Common myeloid progenitor, CD34-positive (primary cell): ENCODE results near the gene FEZF2.
A peak's percentile ranks its signal among the peaks of the same experiment; 100 is the strongest.

ENCODE experiments used
- CTCF ChIA-PET: fragments of 350-600 bp; sonication (Branson Sonifier 250); formaldehyde crosslinking; loops from one replicate; lab custom pipeline; 2021; ENCODE audit warnings: antibody characterized with exemption; lab: Charles Lee
- POLR2A ChIA-PET: fragments of 350-600 bp; sonication (Branson Sonifier 250); formaldehyde crosslinking; loops from one replicate; lab custom pipeline; 2021; ENCODE audit warnings: antibody characterized with exemption; lab: Charles Lee
- DNase-seq, 3 donors: peaks; one replicate each; pipeline versions ENCODE4 v3.0.0 to v3.0.0-alpha.2; 2013
- H3K27ac ChIP-seq, 2 experiments: 1 replicate in 1 of 2; 2 replicates in 1 of 2; pipeline ENCODE4 v1.7.0; 2013; ENCODE audit warnings: inconsistent platforms in 2 of 2, low read length in 2 of 2, mild to moderate bottlenecking in 2 of 2, low read depth in 1 of 2, moderate library complexity in 1 of 2; ENCODE audit not compliant: severe bottlenecking in 2 of 2, insufficient read depth in 1 of 2, poor library complexity in 1 of 2
- H3K27me3 ChIP-seq, 5 experiments: replicated peaks in 2 of 5; 1 replicate in 3 of 5; 2 replicates in 2 of 5; pipeline versions ENCODE4 v1.6.1 to v1.7.0; 2013; ENCODE audit warnings: low read length in 4 of 5, mild to moderate bottlenecking in 2 of 5, moderate library complexity in 2 of 5, inconsistent platforms in 1 of 5; ENCODE audit not compliant: insufficient read depth in 5 of 5, control insufficient read depth in 4 of 5
- H3K36me3 ChIP-seq, 4 experiments: 1 replicate in 2 of 4; 2 replicates in 2 of 4; pipeline versions ENCODE4 v1.6.1 to v1.7.0; 2013; ENCODE audit warnings: low read length in 3 of 4, control low read depth in 1 of 4, mild to moderate bottlenecking in 1 of 4; ENCODE audit not compliant: control insufficient read depth in 4 of 4, insufficient read depth in 4 of 4
- H3K4me1 ChIP-seq, 4 experiments: 1 replicate in 3 of 4; 2 replicates in 1 of 4; pipeline versions ENCODE4 v1.6.1 to v1.7.1; 2013; ENCODE audit warnings: low read length in 3 of 4, mild to moderate bottlenecking in 3 of 4, control low read depth in 1 of 4, inconsistent platforms in 1 of 4, moderate library complexity in 1 of 4; ENCODE audit not compliant: control insufficient read depth in 4 of 4, insufficient read depth in 4 of 4; ENCODE audit errors: control extremely low read depth in 1 of 4
- H3K4me3 ChIP-seq, 7 experiments: 1 replicate in 4 of 7; 2 replicates in 3 of 7; pipeline versions ENCODE4 v1.5.1 to v1.7.0; 2013; ENCODE audit warnings: mild to moderate bottlenecking in 7 of 7, low read length in 6 of 7, moderate library complexity in 6 of 7, inconsistent platforms in 2 of 7, low read depth in 2 of 7, control low read depth in 1 of 7; ENCODE audit not compliant: insufficient read depth in 4 of 7, control insufficient read depth in 1 of 7; ENCODE audit errors: extremely low read depth in 1 of 7
- H3K9me3 ChIP-seq, 5 experiments: 1 replicate in 4 of 5; 2 replicates in 1 of 5; pipeline versions ENCODE4 v1.6.1 to v1.7.1; 2013; ENCODE audit warnings: low read length in 4 of 5, mild to moderate bottlenecking in 2 of 5, inconsistent platforms in 1 of 5, low read depth in 1 of 5, moderate library complexity in 1 of 5; ENCODE audit not compliant: control insufficient read depth in 4 of 5, insufficient read depth in 2 of 5; ENCODE audit errors: control extremely low read depth in 1 of 5
- WGBS: methylation state at CpG from one replicate; pipeline ENCODE4 v1.1.5; 2013; ENCODE audit not compliant: insufficient coverage; 5-methylcytosine and 5-hydroxymethylcytosine counted together

Gene FEZF2

DNA sequence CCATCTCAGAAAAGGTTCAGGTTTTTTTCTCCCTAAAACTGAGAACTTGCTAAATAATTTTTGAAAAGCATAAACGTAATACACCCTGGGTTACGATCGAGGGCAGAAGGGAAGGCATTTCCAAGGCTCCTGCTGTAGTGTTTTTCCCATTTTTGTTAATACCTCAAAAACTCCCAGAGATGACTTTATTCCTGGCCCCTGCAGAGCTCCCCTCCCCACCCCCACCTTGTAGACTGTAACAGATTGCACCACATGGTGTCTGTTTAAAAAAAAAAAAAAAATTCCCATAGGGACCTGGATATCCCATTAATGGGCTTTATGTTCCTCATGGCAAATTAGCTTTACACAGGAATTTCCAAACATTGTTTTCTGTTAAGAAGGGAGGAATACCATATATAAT is 38.2 kb downstream of the FEZF2 start:
- no peaks in the 10 kb centered on the region for H3K9me3 ChIP-seq
- 96% methylated on average over 3 of the region's 3 CpGs for WGBS
- no peaks in the 10 kb centered on the region for H3K4me1 ChIP-seq
- H3K27me3 ChIP-seq = no peaks in the 10 kb centered on the region
- CTCF ChIA-PET = interaction anchor here (1.4 kb wide), 1 partner anchor 130 kb away, joined by 3 read pairs; no protein-coding TSS in a partner anchor
- POLR2A ChIA-PET = no interaction called here
- H3K4me3 ChIP-seq = no peak overlapping the region
- DNase-seq = no peak
- H3K27ac ChIP-seq = no peak overlapping the region
- H3K36me3 ChIP-seq = no peaks in the 10 kb centered on the region

DNA sequence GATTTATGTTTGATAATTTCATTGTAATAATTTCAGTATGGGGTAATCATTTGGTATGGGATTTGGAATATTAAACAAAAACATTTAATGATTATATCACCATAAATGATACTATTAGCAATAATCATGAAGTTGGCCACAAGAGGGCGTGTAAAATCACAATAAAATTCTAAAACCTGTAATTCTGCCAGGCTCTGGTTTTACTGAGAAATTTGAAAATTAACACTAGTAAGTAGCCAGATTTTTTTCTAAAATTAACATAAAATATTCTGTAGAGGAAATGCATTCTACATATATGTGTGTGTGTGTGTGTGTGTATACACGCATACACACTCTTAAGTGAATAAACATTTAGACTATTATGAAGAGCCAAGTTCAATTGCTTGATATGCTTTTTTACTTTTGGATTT is 40.5 kb downstream of the FEZF2 start:
- no peaks in the 10 kb centered on the region for H3K36me3 ChIP-seq
- no peak overlapping the region for H3K27ac ChIP-seq
- POLR2A ChIA-PET = no interaction called here
- no peaks in the 10 kb centered on the region for H3K4me1 ChIP-seq
- no peaks in the 10 kb centered on the region for H3K27me3 ChIP-seq
- no CpG with 5 or more reads among the region's 2 CpGs for WGBS
- H3K4me3 ChIP-seq = no peak overlapping the region
- CTCF ChIA-PET = interaction anchor here (0.8 to 1.3 kb wide), 3 partner anchors 16 to 227 kb away, joined by 3 read pairs; no protein-coding TSS in a partner anchor
- peak; percentile 12 to 22 (median 19) for DNase-seq
- H3K9me3 ChIP-seq = no peaks in the 10 kb centered on the region

DNA sequence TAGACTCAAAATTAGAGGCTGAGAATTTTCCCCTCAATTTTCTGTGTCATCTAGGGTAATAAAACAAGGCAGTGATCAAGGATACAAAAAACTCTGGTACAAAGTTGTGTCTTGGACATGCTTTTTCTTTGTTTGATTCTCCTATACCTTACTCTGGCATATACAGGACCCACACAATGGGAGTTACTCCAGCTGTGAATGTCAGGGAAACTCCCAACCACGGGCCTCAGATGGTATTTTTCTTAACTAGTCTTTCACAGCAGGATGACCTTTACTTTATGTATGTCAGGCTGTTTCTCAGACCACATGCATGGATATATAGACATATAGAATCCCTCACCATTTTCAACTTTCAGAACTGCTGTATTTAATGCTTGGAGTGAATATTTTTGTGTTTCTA is 41.3 kb downstream of the FEZF2 start:
- H3K9me3 ChIP-seq = no peaks in the 10 kb centered on the region
- H3K36me3 ChIP-seq = no peaks in the 10 kb centered on the region
- H3K4me1 ChIP-seq = no peaks in the 10 kb centered on the region
- H3K27me3 ChIP-seq = no peaks in the 10 kb centered on the region
- DNase-seq = no peak
- ChIA-PET CTCF (interaction anchor here (0.7 to 1.3 kb wide), 6 partner anchors 9 to 227 kb away, joined by 3 to 5 read pairs (median 3); no protein-coding TSS in a partner anchor), POLR2A (no interaction called here)
- no peak overlapping the region for H3K27ac ChIP-seq
- WGBS = no CpG with 5 or more reads among the region's 1 CpG
- H3K4me3 ChIP-seq = no peak overlapping the region

DNA sequence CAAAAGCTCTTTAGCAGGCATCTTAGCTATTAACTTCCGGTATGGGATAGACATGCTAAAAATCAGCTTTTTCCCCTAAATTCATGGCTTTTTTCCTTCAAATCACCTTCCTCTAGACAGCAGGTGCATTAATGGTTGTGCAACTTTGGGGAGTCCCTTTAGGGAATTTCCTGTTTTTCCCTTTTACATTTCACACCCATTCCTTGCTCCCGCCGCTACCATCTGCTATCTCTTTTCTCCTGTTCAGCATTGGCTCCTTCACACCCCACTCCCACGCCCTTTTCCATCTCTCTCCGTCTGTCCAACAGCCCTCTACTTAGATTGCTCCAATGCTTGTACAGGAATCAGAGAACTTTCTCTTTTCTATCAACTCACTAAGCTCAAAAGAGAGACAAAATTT is 43.4 kb downstream of the FEZF2 start:
- Histone ChIP-seq H3K27ac (no peak overlapping the region), H3K9me3 (no peaks in the 10 kb centered on the region), H3K4me1 (no peaks in the 10 kb centered on the region), H3K36me3 (no peaks in the 10 kb centered on the region), H3K27me3 (no peaks in the 10 kb centered on the region), H3K4me3 (no peak overlapping the region)
- CTCF ChIA-PET = interaction anchor here (1.6 kb wide), 1 partner anchor 14 kb away, joined by 4 read pairs; no protein-coding TSS in a partner anchor
- no peak for DNase-seq
- WGBS = 100% methylated on average over 5 of the region's 5 CpGs
- POLR2A ChIA-PET = no interaction called here

DNA sequence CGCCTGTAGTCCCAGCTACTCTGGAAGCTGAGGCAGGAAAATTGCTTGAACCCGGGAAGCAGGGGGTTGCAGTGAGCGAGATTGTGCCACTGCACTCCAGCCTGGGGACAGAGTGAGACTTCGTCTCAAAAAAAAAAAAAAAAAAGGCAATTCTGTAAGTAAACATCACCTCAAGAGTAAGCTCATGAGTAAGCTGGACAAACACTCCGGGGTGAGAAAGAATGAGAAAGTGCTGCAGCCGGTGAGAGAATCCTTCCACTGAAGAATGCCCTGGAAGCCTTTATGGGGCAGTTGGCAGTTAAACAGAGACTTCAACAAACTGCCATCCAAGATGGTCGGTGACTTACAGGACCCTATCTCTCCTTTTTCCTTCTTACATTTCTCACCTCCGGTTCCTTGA is 47.5 kb downstream of the FEZF2 start:
- no peaks in the 10 kb centered on the region for H3K36me3 ChIP-seq
- H3K4me1 ChIP-seq = no peaks in the 10 kb centered on the region
- H3K27me3 ChIP-seq = no peaks in the 10 kb centered on the region
- ChIA-PET CTCF (interaction anchor here (0.7 kb wide), 1 partner anchor 9 kb away, joined by 3 read pairs; no protein-coding TSS in a partner anchor), POLR2A (no interaction called here)
- H3K9me3 ChIP-seq = no peaks in the 10 kb centered on the region
- H3K4me3 ChIP-seq = no peak overlapping the region
- DNase-seq = no peak
- H3K27ac ChIP-seq = no peak overlapping the region
- WGBS = 97% methylated on average over 6 of the region's 8 CpGs

DNA sequence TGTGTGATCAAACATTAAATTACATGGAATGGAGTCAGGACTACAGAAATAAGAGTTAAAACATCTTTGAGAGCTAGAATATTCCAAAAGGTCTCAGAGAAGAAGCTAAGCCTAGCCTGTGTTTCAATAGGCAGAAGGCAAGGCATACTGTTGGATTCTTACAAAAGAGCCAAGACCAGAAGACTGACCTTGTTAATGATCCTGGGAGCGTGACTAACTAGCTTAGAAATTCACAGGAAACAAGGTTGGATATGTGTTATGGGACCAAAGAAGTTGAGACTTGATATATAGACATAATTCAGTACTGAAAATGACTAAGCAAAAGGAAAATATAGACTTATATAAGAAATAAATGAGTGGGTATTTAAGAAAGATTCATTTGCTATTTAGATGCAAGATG is 50.1 kb downstream of the FEZF2 start:
- Histone ChIP-seq H3K9me3 (peaks cover 0 to 7% (median 0%) of the 10 kb centered on the region in 5 experiments), H3K4me1 (peaks cover 0 to 9% (median 7%) of the 10 kb centered on the region in 4 experiments), H3K4me3 (no peak overlapping the region), H3K27ac (no peak overlapping the region), H3K27me3 (peaks cover 0 to 7% (median 4%) of the 10 kb centered on the region in 5 experiments), H3K36me3 (no peaks in the 10 kb centered on the region)
- CTCF ChIA-PET = interaction anchor here (1.1 kb wide), 1 partner anchor 9 kb away, joined by 3 read pairs; no protein-coding TSS in a partner anchor
- WGBS = 100% methylated on average over 1 of the region's 1 CpG
- POLR2A ChIA-PET = no interaction called here
- DNase-seq = no peak
